NT2/D1 (cell line): ENCODE measurements around the gene RTP5.
"Not testable (repeated sequence)": the region's sequence is repeated elsewhere in the genome, so short reads cannot be mapped to it uniquely, and the experiment has no call there.

Experiments used
- SUZ12 ChIP-seq: IDR thresholded peaks from 2 replicates; pipeline ENCODE4 v1.6.1; 2011; ENCODE audit not compliant: insufficient read length, insufficient read depth; ENCODE audit errors: extremely low read depth
- YY1 ChIP-seq: IDR thresholded peaks from 2 replicates; pipeline ENCODE4 v1.6.1; 2011; ENCODE audit not compliant: insufficient read length, insufficient read depth
- ZNF274 ChIP-seq: IDR thresholded peaks from 2 replicates; pipeline ENCODE4 v1.6.1; 2011; ENCODE audit warnings: mild to moderate bottlenecking, low read depth, low read length

DNA sequence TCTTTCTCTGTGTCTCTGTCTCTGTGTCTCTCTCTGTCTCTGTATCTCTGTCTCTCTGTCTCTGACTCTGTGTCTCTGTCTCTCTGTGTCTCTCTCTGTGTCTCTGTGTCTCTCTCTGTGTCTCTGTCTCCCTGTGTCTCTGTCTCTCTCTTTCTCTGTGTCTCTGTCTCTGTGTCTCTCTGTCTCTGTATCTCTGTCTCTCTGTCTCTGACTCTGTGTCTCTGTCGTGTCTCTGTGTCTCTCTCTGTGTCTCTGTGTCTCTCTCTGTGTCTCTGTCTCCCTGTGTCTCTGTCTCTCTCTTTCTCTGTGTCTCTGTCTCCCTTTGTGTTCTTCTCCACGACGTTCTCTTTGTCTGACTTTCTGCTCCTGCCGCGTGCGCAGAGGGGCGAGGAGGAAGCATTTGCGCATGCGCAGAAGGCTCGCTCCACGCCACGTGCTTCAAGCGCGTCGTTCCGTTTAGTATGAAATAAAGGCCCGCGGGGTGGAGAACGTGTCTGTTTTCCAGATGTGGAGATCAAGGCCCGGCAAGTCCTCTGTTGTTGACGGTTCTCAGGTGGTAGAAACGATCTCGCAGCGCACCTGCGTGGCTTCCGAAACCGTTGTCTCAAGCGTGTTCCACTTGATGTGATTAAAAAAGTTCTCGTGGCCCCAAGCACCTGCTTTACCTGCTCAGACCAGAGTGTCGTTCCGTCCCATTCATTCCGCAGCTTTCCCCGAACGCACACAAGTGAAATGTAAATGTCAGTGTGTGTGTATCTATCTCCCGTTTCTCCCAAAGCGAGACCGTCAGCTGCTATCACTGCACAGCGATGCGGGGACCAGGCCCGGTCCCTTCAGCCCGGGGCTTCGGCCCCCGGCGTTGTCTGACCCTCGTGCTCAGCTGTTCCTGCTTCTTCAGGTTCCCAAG, 45.7 kb upstream of the RTP5 start:
- TF ChIP-seq YY1, ZNF274, SUZ12: not testable (repeated sequence)
